Measurements from ENCODE around the gene KCNRG. TPM values are rescaled to one million over a fixed set of nuclear protein-coding genes. Genes with fewer than 3 reads are reported as not detected.

Gene KCNRG
- total RNA-seq, 5 donors from 2014 or later (not counting 1 experiment from before 2014, with no cell fraction given): 0.47 to 1.5 (median 0.75) TPM

DNA sequence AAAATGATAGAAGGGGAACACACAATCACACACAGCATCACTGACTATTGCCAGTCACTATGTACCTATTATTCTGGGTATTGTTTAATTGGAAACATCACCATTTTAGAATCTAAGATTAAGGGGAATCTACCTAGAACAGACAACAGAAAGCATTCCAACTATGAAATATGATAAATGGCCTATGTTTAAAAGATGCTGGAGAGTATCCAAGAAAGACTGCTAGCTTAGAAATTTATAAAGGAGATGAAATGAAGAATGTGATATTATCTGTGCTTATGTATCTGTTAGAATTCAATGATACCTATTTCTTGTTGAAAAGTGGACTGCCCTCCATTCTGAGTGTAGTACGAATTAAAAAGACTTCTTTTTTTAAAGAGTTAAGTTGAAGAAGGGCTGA, 50.5 kb downstream of the KCNRG start:
- no peak overlapping the region for H3K27ac ChIP-seq (ENCODE audit: low read length)
- DNase-seq (no peak), ATAC-seq (replicated peaks in 1 of 4) (no peak)
- peaks cover 0 to 10% of the 10 kb centered on the region in 2 donors for H3K36me3 ChIP-seq (ENCODE audit: control insufficient read depth in 2 of 2, extremely low read depth in 1 of 2, insufficient read depth in 1 of 2, low read length in 1 of 2)
- no peaks in the 10 kb centered on the region for H3K27me3 Mint-ChIP-seq
- ChIA-PET POLR2A (no interaction called here), CTCF (interaction anchor here in 1 of 2 donors (0.6 kb wide), 1 partner anchor 59 kb away, joined by 4 read pairs; no protein-coding TSS in a partner anchor)
- H3K4me1 Mint-ChIP-seq: peaks cover 3 to 19% (median 5%) of the 10 kb centered on the region in 3 donors
- no peak overlapping the region for H3K27ac Mint-ChIP-seq
- peaks cover 23% of the 10 kb centered on the region for H3K36me3 Mint-ChIP-seq
- H3K4me3 ChIP-seq (ENCODE audit: control insufficient read depth in 1 of 2, extremely low read depth in 1 of 2, low read length in 1 of 2): no peak overlapping the region
- no peaks in the 10 kb centered on the region for H3K9me3 Mint-ChIP-seq
- H3K27me3 ChIP-seq (replicated peaks in 1 of 2; ENCODE audit: control insufficient read depth in 2 of 2, extremely low read depth in 1 of 2, insufficient read depth in 2 of 2, low read length in 1 of 2): no peaks in the 10 kb centered on the region
- WGBS (ENCODE audit: insufficient coverage): no CpG with 5 or more reads among the region's 1 CpG
- peaks cover 0 to 2% of the 10 kb centered on the region in 2 experiments for H3K4me1 ChIP-seq (ENCODE audit: control insufficient read depth in 1 of 2, extremely low read depth in 1 of 2, insufficient read depth in 2 of 2, low read length in 2 of 2)
- no peaks in the 10 kb centered on the region for H3K9me3 ChIP-seq
- no peak overlapping the region for H3K4me3 Mint-ChIP-seq

- DNase-seq (no peak), ATAC-seq (replicated peaks in 1 of 4) (no peak)
- peaks cover 0 to 7% of the 10 kb centered on the region in 2 donors for H3K36me3 ChIP-seq (ENCODE audit: control insufficient read depth in 2 of 2, extremely low read depth in 1 of 2, insufficient read depth in 1 of 2, low read length in 1 of 2)
- Mint-ChIP-seq H3K9me3 (no peaks in the 10 kb centered on the region), H3K4me1 (peaks cover 13 to 36% (median 16%) of the 10 kb centered on the region in 3 donors), H3K4me3 (no peak overlapping the region), H3K27ac (no peak overlapping the region), H3K27me3 (peaks cover 0 to 2% of the 10 kb centered on the region in 2 donors), H3K36me3 (peaks cover 31% of the 10 kb centered on the region)
- no peaks in the 10 kb centered on the region for H3K9me3 ChIP-seq
- H3K27ac ChIP-seq (ENCODE audit: low read length): no peak overlapping the region
- ChIA-PET CTCF (interaction anchor here in 1 of 2 donors (1.6 to 2.1 kb wide), 2 partner anchors 12 to 71 kb away, joined by 6 to 14 read pairs; partner anchors contain the start of gene TRIM13), POLR2A (interaction anchor here in 1 of 2 donors (1.2 kb wide), 1 partner anchor 9 kb away, joined by 5 read pairs; no protein-coding TSS in a partner anchor)
- peaks cover 3 to 8% of the 10 kb centered on the region in 2 experiments for H3K4me1 ChIP-seq (ENCODE audit: control insufficient read depth in 1 of 2, extremely low read depth in 1 of 2, insufficient read depth in 2 of 2, low read length in 2 of 2)
- no peaks in the 10 kb centered on the region for H3K27me3 ChIP-seq (replicated peaks in 1 of 2; ENCODE audit: control insufficient read depth in 2 of 2, extremely low read depth in 1 of 2, insufficient read depth in 2 of 2, low read length in 1 of 2)
- no peak overlapping the region for H3K4me3 ChIP-seq (ENCODE audit: control insufficient read depth in 1 of 2, extremely low read depth in 1 of 2, low read length in 1 of 2)
Measured at GRCh38 chr13:50068508-50068907, 53.3 kb downstream of the KCNRG start.

DNA sequence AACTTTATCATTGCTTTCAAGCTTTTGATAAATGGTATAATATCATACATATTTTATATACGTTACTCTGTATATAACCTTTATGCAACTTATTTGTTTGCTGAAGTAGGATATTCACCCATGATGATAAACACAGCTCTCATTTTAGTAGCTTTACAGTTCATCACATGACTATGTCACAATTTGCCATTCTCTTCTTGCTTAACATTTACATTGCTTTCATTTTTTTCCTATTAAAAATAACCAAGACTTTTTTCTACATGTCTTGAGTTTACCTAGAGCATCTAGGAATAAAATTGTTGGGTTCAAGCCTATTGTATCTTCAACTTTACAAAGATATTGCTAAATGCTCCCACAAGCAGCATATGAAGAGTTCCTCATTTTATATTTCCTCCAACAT, 54.0 kb downstream of the KCNRG start:
- Histone ChIP-seq H3K4me1 (ENCODE audit: control insufficient read depth in 1 of 2, extremely low read depth in 1 of 2, insufficient read depth in 2 of 2, low read length in 2 of 2) (peaks cover 3 to 8% of the 10 kb centered on the region in 2 experiments), H3K27me3 (replicated peaks in 1 of 2; ENCODE audit: control insufficient read depth in 2 of 2, extremely low read depth in 1 of 2, insufficient read depth in 2 of 2, low read length in 1 of 2) (no peaks in the 10 kb centered on the region), H3K27ac (ENCODE audit: low read length) (no peak overlapping the region), H3K9me3 (no peaks in the 10 kb centered on the region), H3K36me3 (ENCODE audit: control insufficient read depth in 2 of 2, extremely low read depth in 1 of 2, insufficient read depth in 1 of 2, low read length in 1 of 2) (peaks cover 0 to 7% of the 10 kb centered on the region in 2 donors), H3K4me3 (ENCODE audit: control insufficient read depth in 1 of 2, extremely low read depth in 1 of 2, low read length in 1 of 2) (no peak overlapping the region)
- DNase-seq (no peak), ATAC-seq (replicated peaks in 1 of 4) (no peak)
- no peak overlapping the region for H3K27ac Mint-ChIP-seq
- WGBS (ENCODE audit: insufficient coverage): no CpG with 5 or more reads among the region's 1 CpG
- H3K36me3 Mint-ChIP-seq: peaks cover 31% of the 10 kb centered on the region
- ChIA-PET POLR2A (interaction anchor here in 1 of 2 donors (1.2 to 1.7 kb wide), 2 partner anchors 9 to 11 kb away, joined by 5 to 8 read pairs; no protein-coding TSS in a partner anchor), CTCF (interaction anchor here in 1 of 2 donors (0.8 to 2.1 kb wide), 2 partner anchors 69 to 71 kb away, joined by 3 to 14 read pairs; partner anchors contain the start of gene TRIM13)
- peaks cover 0 to 2% of the 10 kb centered on the region in 2 donors for H3K27me3 Mint-ChIP-seq
- no peak overlapping the region for H3K4me3 Mint-ChIP-seq
- H3K9me3 Mint-ChIP-seq: no peaks in the 10 kb centered on the region
- H3K4me1 Mint-ChIP-seq: peaks cover 13 to 41% (median 19%) of the 10 kb centered on the region in 3 donors

GRCh38 chr13:50070186-50070585, 54.9 kb downstream of the KCNRG start:
- POLR2A ChIA-PET: interaction anchor here in 1 of 2 donors (0.6 to 1.7 kb wide), 2 partner anchors 10 to 53 kb away, joined by 3 to 8 read pairs; no protein-coding TSS in a partner anchor

More at GRCh38 chr13:50070186-50070585, 54.9 kb downstream of the KCNRG start:
- Mint-ChIP-seq H3K4me3 (no peak overlapping the region), H3K4me1 (peaks cover 13 to 44% (median 19%) of the 10 kb centered on the region in 3 donors), H3K9me3 (no peaks in the 10 kb centered on the region), H3K27me3 (peaks cover 0 to 2% of the 10 kb centered on the region in 2 donors), H3K27ac (no peak overlapping the region), H3K36me3 (peaks cover 31% of the 10 kb centered on the region)
- DNase-seq (no peak), ATAC-seq (replicated peaks in 1 of 4) (no peak)
- Histone ChIP-seq H3K4me3 (ENCODE audit: control insufficient read depth in 1 of 2, extremely low read depth in 1 of 2, low read length in 1 of 2) (no peak overlapping the region), H3K27ac (ENCODE audit: low read length) (no peak overlapping the region), H3K4me1 (ENCODE audit: control insufficient read depth in 1 of 2, extremely low read depth in 1 of 2, insufficient read depth in 2 of 2, low read length in 2 of 2) (peaks cover 3 to 11% of the 10 kb centered on the region in 2 experiments), H3K27me3 (replicated peaks in 1 of 2; ENCODE audit: control insufficient read depth in 2 of 2, extremely low read depth in 1 of 2, insufficient read depth in 2 of 2, low read length in 1 of 2) (no peaks in the 10 kb centered on the region), H3K9me3 (no peaks in the 10 kb centered on the region), H3K36me3 (ENCODE audit: control insufficient read depth in 2 of 2, extremely low read depth in 1 of 2, insufficient read depth in 1 of 2, low read length in 1 of 2) (peaks cover 0 to 7% of the 10 kb centered on the region in 2 donors)
- CTCF ChIA-PET: interaction anchor here (0.7 to 2.1 kb wide), 4 partner anchors 10 to 728 kb away, joined by 3 to 14 read pairs (median 7); partner anchors contain the start of gene TRIM13 (in 1 of the 2)

Other genes with a start within 250 kb of the KCNRG start
- gene KPNA3, start 222.8 kb upstream of the KCNRG start, total RNA-seq: 10 to 100 TPM; 19.6 to 22.3 (median 21.4) TPM
- gene SPRYD7, start 79.1 kb upstream of the KCNRG start, total RNA-seq: 1 to 10 TPM; 1.6 to 4.7 (median 3.2) TPM
- gene TRIM13, start 18.4 kb upstream of the KCNRG start, total RNA-seq: 10 to 100 TPM; 20.5 to 27.8 (median 23.4) TPM